GM21515 (cell line): ENCODE data around the gene RASAL3.
"Not testable (repeated sequence)": the region's sequence is repeated elsewhere in the genome, so short reads cannot be mapped to it uniquely, and the experiment has no call there.

Experiments
- ATAC-seq: cut with Tn5 transposase; IDR thresholded peaks from one replicate; pipeline ENCODE4 v1.9.1; 2021; ENCODE audit not compliant: unreplicated experiment

Gene RASAL3

GRCh38 chr19:15464394-15465385 lies at the start of gene RASAL3:
TSS of gene RASAL3 (minus strand) at chr19:15464544. CDS start at chr19:15464358, 186 bp downstream.
- ATAC-seq: peak; percentile 43

- no peak for ATAC-seq
Observed at GRCh38 chr19:15511671-15512424, 47.5 kb upstream of the RASAL3 start.

GRCh38 chr19:15508035-15508710 lies 43.8 kb upstream of the RASAL3 start, which contains the start of gene CYP4F22:
TSS of gene CYP4F22 (plus strand) at chr19:15508525. CDS start at chr19:15525337, 16,812 bp downstream.
- ATAC-seq: no peak

- no peak for ATAC-seq
Observed at GRCh38 chr19:15507068-15508034, 43.0 kb upstream of the RASAL3 start.

- no peak for ATAC-seq
Observed at GRCh38 chr19:15506074-15506571, 41.8 kb upstream of the RASAL3 start.

- no peak for ATAC-seq
Observed at GRCh38 chr19:15502264-15502663, 37.9 kb upstream of the RASAL3 start.

- no peak for ATAC-seq
Observed at GRCh38 chr19:15501596-15501995, 37.3 kb upstream of the RASAL3 start.

GRCh38 chr19:15498910-15499309 lies 34.6 kb upstream of the RASAL3 start:
- no peak for ATAC-seq

- ATAC-seq: no peak
Observed at GRCh38 chr19:15498156-15498858, 34.0 kb upstream of the RASAL3 start.

GRCh38 chr19:15495151-15495550 lies 30.8 kb upstream of the RASAL3 start:
- no peak for ATAC-seq

GRCh38 chr19:15488489-15489226 lies 24.3 kb upstream of the RASAL3 start:
- no peak for ATAC-seq

- ATAC-seq: no peak
Observed at GRCh38 chr19:15487038-15487437, 22.7 kb upstream of the RASAL3 start.

- not testable (repeated sequence) for ATAC-seq
Observed at GRCh38 chr19:15485768-15486167, 21.4 kb upstream of the RASAL3 start.

GRCh38 chr19:15480996-15481395 lies 16.7 kb upstream of the RASAL3 start:
- ATAC-seq: not testable (repeated sequence)

GRCh38 chr19:15479391-15480345 lies 15.3 kb upstream of the RASAL3 start, which contains the start of gene PGLYRP2:
TSS of gene PGLYRP2 (minus strand) at chr19:15479501. CDS start at chr19:15479371, 130 bp downstream.
- no peak for ATAC-seq

- no peak for ATAC-seq
Observed at GRCh38 chr19:15476325-15476724, 12.0 kb upstream of the RASAL3 start.

GRCh38 chr19:15475611-15476010 lies 11.3 kb upstream of the RASAL3 start:
- no peak for ATAC-seq
